ENCODE data around the gene PGA3. TPM values are rescaled to one million over a fixed set of nuclear protein-coding genes. Genes with fewer than 3 reads are reported as not detected.

Gene PGA3
- total and polyA plus RNA-seq, 2 of the 8 experiments (the other 6 are each of a cell fraction or from before 2014, with no cell fraction given) = not detected

DNA sequence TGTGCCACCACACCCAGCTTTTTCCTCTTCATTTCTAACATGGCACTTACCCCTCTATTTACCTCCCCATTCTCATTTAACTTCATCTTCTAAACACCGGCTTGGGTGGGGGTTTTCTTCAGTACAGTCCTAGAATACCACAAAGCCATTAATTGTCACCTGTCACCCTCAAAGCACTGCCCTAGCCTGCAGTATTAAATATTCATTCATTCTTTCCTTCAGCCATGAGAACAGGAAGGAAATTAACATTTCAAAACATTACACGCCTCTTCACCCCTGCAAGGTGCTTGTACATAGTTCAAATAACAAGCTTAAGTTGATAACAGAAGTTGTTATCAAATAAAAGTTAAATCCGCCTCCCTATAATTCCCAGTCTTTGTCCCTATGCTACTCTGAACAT lies 31.4 kb upstream of the PGA3 start (continued):
- TF ChIP-seq CHD1 (IDR thresholded peaks at IDR 0.05; ENCODE audit: low read depth, low read length) = no peak
- TF ChIP-seq RNF2 (IDR thresholded peaks at IDR 0.05; ENCODE audit: borderline replicate concordance, low read depth, low read length, missing control alignments, poor library complexity, severe bottlenecking) = no peak
- TF ChIP-seq TAF1 (IDR thresholded peaks at IDR 0.05; ENCODE audit: low read depth, low read length) = no peak
- no peak for TF ChIP-seq EP300 (IDR thresholded peaks at IDR 0.05; ENCODE audit: borderline replicate concordance in 1 of 2, low read depth in 2 of 2, low read length in 2 of 2)
- TF ChIP-seq, protein P1, sequence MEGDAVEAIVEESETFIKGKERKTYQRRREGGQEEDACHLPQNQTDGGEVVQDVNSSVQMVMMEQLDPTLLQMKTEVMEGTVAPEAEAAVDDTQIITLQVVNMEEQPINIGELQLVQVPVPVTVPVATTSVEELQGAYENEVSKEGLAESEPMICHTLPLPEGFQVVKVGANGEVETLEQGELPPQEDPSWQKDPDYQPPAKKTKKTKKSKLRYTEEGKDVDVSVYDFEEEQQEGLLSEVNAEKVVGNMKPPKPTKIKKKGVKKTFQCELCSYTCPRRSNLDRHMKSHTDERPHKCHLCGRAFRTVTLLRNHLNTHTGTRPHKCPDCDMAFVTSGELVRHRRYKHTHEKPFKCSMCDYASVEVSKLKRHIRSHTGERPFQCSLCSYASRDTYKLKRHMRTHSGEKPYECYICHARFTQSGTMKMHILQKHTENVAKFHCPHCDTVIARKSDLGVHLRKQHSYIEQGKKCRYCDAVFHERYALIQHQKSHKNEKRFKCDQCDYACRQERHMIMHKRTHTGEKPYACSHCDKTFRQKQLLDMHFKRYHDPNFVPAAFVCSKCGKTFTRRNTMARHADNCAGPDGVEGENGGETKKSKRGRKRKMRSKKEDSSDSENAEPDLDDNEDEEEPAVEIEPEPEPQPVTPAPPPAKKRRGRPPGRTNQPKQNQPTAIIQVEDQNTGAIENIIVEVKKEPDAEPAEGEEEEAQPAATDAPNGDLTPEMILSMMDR (IDR thresholded peaks at IDR 0.05; ENCODE audit: control extremely low read depth in 1 of 3, insufficient read depth in 1 of 3, low read depth in 1 of 3, low read length in 3 of 3) = no peak
- TF ChIP-seq BRCA1 (IDR thresholded peaks at IDR 0.05; ENCODE audit: low read depth, low read length) = no peak
- TF ChIP-seq, protein P2, sequence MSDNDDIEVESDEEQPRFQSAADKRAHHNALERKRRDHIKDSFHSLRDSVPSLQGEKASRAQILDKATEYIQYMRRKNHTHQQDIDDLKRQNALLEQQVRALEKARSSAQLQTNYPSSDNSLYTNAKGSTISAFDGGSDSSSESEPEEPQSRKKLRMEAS (IDR thresholded peaks at IDR 0.05) = no peak

All from H1 (cell line).